ENCODE data around the gene ARG2. TPM values are rescaled to one million over a fixed set of nuclear protein-coding genes. Genes with fewer than 3 reads are reported as not detected.

ARG2 gene
- polyA plus RNA-seq (2013) = 23.7 and 24.7 TPM in 2 replicates

DNA sequence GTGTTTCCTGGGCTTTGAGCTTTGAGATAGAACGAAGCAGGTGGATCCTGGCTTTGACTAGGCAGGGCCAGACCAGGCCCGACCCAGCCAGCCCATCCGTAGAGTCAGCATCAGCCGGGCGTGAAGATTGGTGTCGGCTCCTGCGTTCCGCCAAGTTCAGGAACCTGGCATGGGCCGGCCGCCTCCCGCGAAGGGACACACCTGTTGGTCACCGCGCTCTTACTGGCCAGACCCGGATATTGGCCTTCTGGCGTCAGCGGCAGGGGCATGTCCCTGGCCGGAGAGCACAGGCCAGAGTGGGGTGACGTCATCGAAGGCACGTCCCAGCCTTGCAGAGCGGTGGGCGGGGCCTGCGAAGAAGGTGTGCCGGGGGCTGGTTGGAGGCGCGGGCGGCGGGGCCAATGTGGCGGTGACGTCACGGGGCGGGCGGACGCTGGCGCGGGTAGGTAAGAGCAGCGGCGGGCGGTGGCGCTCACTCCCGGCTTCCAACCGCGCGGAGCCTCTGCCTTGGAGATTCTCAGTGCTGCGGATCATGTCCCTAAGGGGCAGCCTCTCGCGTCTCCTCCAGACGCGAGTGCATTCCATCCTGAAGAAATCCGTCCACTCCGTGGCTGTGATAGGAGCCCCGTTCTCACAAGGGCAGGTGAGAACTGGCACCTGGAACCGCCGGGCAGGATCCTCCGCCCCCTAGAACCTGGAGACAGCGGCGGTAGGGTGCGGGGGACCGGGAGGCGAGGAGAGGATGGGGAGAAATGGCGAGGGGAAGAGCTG is at the start of gene ARG2:
ARG2 (plus strand) TSS at position 475 of the 771 bp plus-strand sequence; CDS start at position 533, 58 bp downstream.
- H2AFZ ChIP-seq (ENCODE audit: insufficient read depth, low read length, poor library complexity) = peak within 1 kb of the TSS; percentile 99
- no peaks in the 10 kb centered on the region for H3K27me3 ChIP-seq (ENCODE audit: insufficient read depth, low read length)
- H3K36me3 ChIP-seq (ENCODE audit: control insufficient read depth in 1 of 2, insufficient read depth in 2 of 2, low read length in 2 of 2) = no peaks in the 10 kb centered on the region
- H3K79me1 ChIP-seq (ENCODE audit: low read length) = peaks cover 3% of the 10 kb centered on the region
- H2BK5ac ChIP-seq (ENCODE audit: low read depth, low read length, poor library complexity) = peak within 1 kb of the TSS; percentile 75
- DNase-seq = peak; percentile 100
- H3K27ac ChIP-seq (ENCODE audit: low read depth, low read length) = peak within 1 kb of the TSS; percentile 9
- no peak within 1 kb of the TSS for H2BK120ac ChIP-seq (ENCODE audit: insufficient read depth, low read length, poor library complexity)
- H3K79me2 ChIP-seq (ENCODE audit: control insufficient read depth, insufficient read depth, low read length, poor library complexity) = peaks cover 3% of the 10 kb centered on the region
- peak within 1 kb of the TSS; percentile 76 for H3K18ac ChIP-seq (ENCODE audit: low read length)
- WGBS (ENCODE audit: extremely low coverage, insufficient coverage, insufficient read length) = no CpG with 5 or more reads among the region's 62 CpGs
- H3K4me3 ChIP-seq (ENCODE audit: low read depth, low read length) = peak within 1 kb of the TSS; percentile 79
- H3K4me2 ChIP-seq (ENCODE audit: low read length) = peak within 1 kb of the TSS; percentile 94
- H4K12ac ChIP-seq (ENCODE audit: low read depth, low read length) = peak within 1 kb of the TSS; percentile 26
- peak within 1 kb of the TSS; percentile 70 for H3K9ac ChIP-seq (ENCODE audit: low read length)
- H3K23ac ChIP-seq (ENCODE audit: low read length) = no peak within 1 kb of the TSS
- peak within 1 kb of the TSS; percentile 84 for H4K8ac ChIP-seq (ENCODE audit: low read depth, low read length)
- peak within 1 kb of the TSS; percentile 71 for H3K14ac ChIP-seq (ENCODE audit: low read length)
- H2AK5ac ChIP-seq (ENCODE audit: low read length) = peak within 1 kb of the TSS; percentile 74
- H2BK12ac ChIP-seq (ENCODE audit: low read length) = peak within 1 kb of the TSS; percentile 88
- no peak within 1 kb of the TSS for H3K4ac ChIP-seq (ENCODE audit: low read depth, low read length)
- H3K9me3 ChIP-seq (ENCODE audit: insufficient read depth, low read depth, low read length) = no peaks in the 10 kb centered on the region
- H4K91ac ChIP-seq (ENCODE audit: low read depth, low read length) = peak within 1 kb of the TSS; percentile 47
- peaks cover 4 to 6% of the 10 kb centered on the region in 2 experiments for H3K4me1 ChIP-seq (ENCODE audit: control insufficient read depth in 1 of 2, insufficient read depth in 2 of 2, low read length in 2 of 2)

DNA sequence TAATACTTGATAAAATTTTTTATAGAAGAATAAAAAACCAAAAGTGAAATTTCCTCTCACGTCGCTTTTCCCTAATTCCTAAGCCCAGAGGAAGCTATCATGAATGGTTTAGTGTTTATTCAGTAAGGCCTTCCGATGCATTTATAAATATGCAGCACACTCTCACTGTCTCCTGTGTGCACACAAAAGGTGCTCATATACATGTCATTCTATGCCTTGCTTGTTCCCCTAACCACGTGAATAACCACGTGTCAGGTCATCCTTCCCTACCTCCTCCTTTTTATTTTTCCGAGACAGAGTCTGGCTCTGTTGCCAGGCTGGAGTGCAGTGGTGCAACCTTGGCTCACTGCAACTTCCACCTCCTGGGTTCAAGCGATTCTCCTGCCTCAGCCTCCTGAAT is 49.3 kb upstream of the ARG2 start:
- no peak overlapping the region for H3K9ac ChIP-seq (ENCODE audit: low read length)

DNA sequence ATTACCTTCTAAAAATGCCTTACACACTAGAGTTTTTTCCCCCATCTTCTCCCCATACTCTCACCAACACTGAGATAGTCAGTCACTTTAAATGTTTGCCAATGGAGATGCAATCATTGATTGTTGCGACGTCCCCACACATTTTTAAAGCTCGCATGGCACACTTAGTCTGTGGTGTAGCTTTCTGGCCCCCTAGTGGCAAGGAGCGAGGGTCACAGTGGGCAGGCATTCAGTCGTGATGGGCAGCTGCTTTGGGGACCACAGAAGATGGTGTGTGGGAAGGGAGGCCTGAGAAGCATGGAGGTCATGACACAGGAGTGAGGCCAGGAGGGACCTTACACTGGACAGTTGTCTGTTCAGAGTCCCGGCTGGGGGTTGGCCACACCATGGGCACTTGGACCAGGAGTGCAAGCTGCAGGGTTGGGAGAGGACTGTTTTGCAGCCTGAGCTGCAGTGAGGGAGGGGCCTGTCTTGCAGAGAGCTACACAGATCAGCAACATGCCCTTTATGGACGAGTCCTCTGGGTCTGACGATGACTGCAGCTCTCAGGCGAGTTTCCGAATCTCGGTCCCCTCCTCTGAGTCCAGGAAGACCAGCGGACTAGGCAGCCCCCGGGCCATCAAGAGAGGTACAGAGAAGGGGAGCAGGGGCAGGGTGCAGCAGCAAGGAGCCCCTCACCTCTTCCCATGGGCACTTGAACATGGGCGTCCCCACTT is 48.3 kb upstream of the ARG2 start:
- Histone ChIP-seq H3K4ac (ENCODE audit: low read depth, low read length) (no peak overlapping the region), H3K4me3 (ENCODE audit: low read depth, low read length) (peak overlapping the region; percentile 6), H2AFZ (ENCODE audit: insufficient read depth, low read length, poor library complexity) (no peak overlapping the region), H2BK120ac (ENCODE audit: insufficient read depth, low read length, poor library complexity) (no peak overlapping the region), H4K8ac (ENCODE audit: low read depth, low read length) (no peak overlapping the region), H2BK12ac (ENCODE audit: low read length) (no peak overlapping the region), H3K27ac (ENCODE audit: low read depth, low read length) (no peak overlapping the region), H3K79me1 (ENCODE audit: low read length) (no peaks in the 10 kb centered on the region), H2BK5ac (ENCODE audit: low read depth, low read length, poor library complexity) (no peak overlapping the region), H3K79me2 (ENCODE audit: control insufficient read depth, insufficient read depth, low read length, poor library complexity) (no peaks in the 10 kb centered on the region), H3K23ac (ENCODE audit: low read length) (no peak overlapping the region), H3K18ac (ENCODE audit: low read length) (no peak overlapping the region), H3K36me3 (ENCODE audit: control insufficient read depth in 1 of 2, insufficient read depth in 2 of 2, low read length in 2 of 2) (peaks cover 2 to 3% of the 10 kb centered on the region in 2 experiments), H3K14ac (ENCODE audit: low read length) (no peak overlapping the region), H3K4me2 (ENCODE audit: low read length) (no peak overlapping the region), H3K9ac (ENCODE audit: low read length) (no peak overlapping the region), H3K27me3 (ENCODE audit: insufficient read depth, low read length) (no peaks in the 10 kb centered on the region), H2AK5ac (ENCODE audit: low read length) (no peak overlapping the region), H3K4me1 (ENCODE audit: control insufficient read depth in 1 of 2, insufficient read depth in 2 of 2, low read length in 2 of 2) (peaks cover 0 to 2% of the 10 kb centered on the region in 2 experiments), H3K9me3 (ENCODE audit: insufficient read depth, low read depth, low read length) (peaks cover 2% of the 10 kb centered on the region), H4K12ac (ENCODE audit: low read depth, low read length) (no peak overlapping the region), H4K91ac (ENCODE audit: low read depth, low read length) (no peak overlapping the region)
- no CpG with 5 or more reads among the region's 14 CpGs for WGBS (ENCODE audit: extremely low coverage, insufficient coverage, insufficient read length)
- DNase-seq = peak; percentile 17 to 77

More for the DNA sequence above, 49.3 kb upstream of the ARG2 start:
- Histone ChIP-seq H3K4me3 (ENCODE audit: low read depth, low read length) (no peak overlapping the region), H3K27me3 (ENCODE audit: insufficient read depth, low read length) (no peaks in the 10 kb centered on the region), H4K91ac (ENCODE audit: low read depth, low read length) (no peak overlapping the region), H3K9me3 (ENCODE audit: insufficient read depth, low read depth, low read length) (peaks cover 2% of the 10 kb centered on the region), H3K36me3 (ENCODE audit: control insufficient read depth in 1 of 2, insufficient read depth in 2 of 2, low read length in 2 of 2) (peaks cover 0 to 1% of the 10 kb centered on the region in 2 experiments), H3K18ac (ENCODE audit: low read length) (no peak overlapping the region), H4K8ac (ENCODE audit: low read depth, low read length) (no peak overlapping the region), H3K79me2 (ENCODE audit: control insufficient read depth, insufficient read depth, low read length, poor library complexity) (no peaks in the 10 kb centered on the region), H3K4me2 (ENCODE audit: low read length) (no peak overlapping the region), H2BK12ac (ENCODE audit: low read length) (no peak overlapping the region), H2BK120ac (ENCODE audit: insufficient read depth, low read length, poor library complexity) (no peak overlapping the region), H2BK5ac (ENCODE audit: low read depth, low read length, poor library complexity) (no peak overlapping the region), H3K27ac (ENCODE audit: low read depth, low read length) (no peak overlapping the region), H3K4me1 (ENCODE audit: control insufficient read depth in 1 of 2, insufficient read depth in 2 of 2, low read length in 2 of 2) (peaks cover 0 to 4% of the 10 kb centered on the region in 2 experiments), H3K4ac (ENCODE audit: low read depth, low read length) (no peak overlapping the region), H2AK5ac (ENCODE audit: low read length) (no peak overlapping the region), H4K12ac (ENCODE audit: low read depth, low read length) (no peak overlapping the region), H3K23ac (ENCODE audit: low read length) (no peak overlapping the region), H3K14ac (ENCODE audit: low read length) (no peak overlapping the region), H2AFZ (ENCODE audit: insufficient read depth, low read length, poor library complexity) (no peak overlapping the region), H3K79me1 (ENCODE audit: low read length) (peaks cover 2% of the 10 kb centered on the region)
- no peak for DNase-seq
- WGBS (ENCODE audit: extremely low coverage, insufficient coverage, insufficient read length) = no CpG with 5 or more reads among the region's 7 CpGs

DNA sequence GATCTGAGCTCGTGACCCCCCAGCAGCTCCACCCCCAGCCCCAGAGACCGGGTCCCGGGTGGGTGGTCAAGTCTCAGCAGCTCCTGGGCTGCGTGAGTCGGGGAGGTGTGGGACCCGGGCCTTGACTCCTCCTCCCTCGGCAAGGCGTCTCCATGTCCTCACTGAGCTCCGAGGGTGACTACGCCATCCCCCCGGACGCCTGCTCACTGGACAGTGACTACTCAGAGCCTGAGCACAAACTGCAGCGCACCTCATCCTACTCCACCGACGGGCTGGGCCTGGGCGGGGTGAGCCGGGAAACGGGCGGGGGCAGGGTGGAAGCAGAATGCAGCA is 47.8 kb upstream of the ARG2 start:
- Histone ChIP-seq H2AFZ (ENCODE audit: insufficient read depth, low read length, poor library complexity) (no peak overlapping the region), H3K23ac (ENCODE audit: low read length) (no peak overlapping the region), H3K9ac (ENCODE audit: low read length) (no peak overlapping the region), H3K79me1 (ENCODE audit: low read length) (no peaks in the 10 kb centered on the region), H3K79me2 (ENCODE audit: control insufficient read depth, insufficient read depth, low read length, poor library complexity) (no peaks in the 10 kb centered on the region), H4K91ac (ENCODE audit: low read depth, low read length) (no peak overlapping the region), H4K8ac (ENCODE audit: low read depth, low read length) (no peak overlapping the region), H2AK5ac (ENCODE audit: low read length) (no peak overlapping the region), H3K4me2 (ENCODE audit: low read length) (no peak overlapping the region), H2BK120ac (ENCODE audit: insufficient read depth, low read length, poor library complexity) (no peak overlapping the region), H2BK5ac (ENCODE audit: low read depth, low read length, poor library complexity) (no peak overlapping the region), H3K27ac (ENCODE audit: low read depth, low read length) (no peak overlapping the region), H3K27me3 (ENCODE audit: insufficient read depth, low read length) (no peaks in the 10 kb centered on the region), H4K12ac (ENCODE audit: low read depth, low read length) (no peak overlapping the region), H3K4ac (ENCODE audit: low read depth, low read length) (no peak overlapping the region), H2BK12ac (ENCODE audit: low read length) (no peak overlapping the region), H3K18ac (ENCODE audit: low read length) (no peak overlapping the region), H3K36me3 (ENCODE audit: control insufficient read depth in 1 of 2, insufficient read depth in 2 of 2, low read length in 2 of 2) (peaks cover 2 to 3% of the 10 kb centered on the region in 2 experiments), H3K9me3 (ENCODE audit: insufficient read depth, low read depth, low read length) (peaks cover 3% of the 10 kb centered on the region), H3K4me1 (ENCODE audit: control insufficient read depth in 1 of 2, insufficient read depth in 2 of 2, low read length in 2 of 2) (no peaks in the 10 kb centered on the region), H3K4me3 (ENCODE audit: low read depth, low read length) (no peak overlapping the region), H3K14ac (ENCODE audit: low read length) (no peak overlapping the region)
- DNase-seq = no peak
- WGBS (ENCODE audit: extremely low coverage, insufficient coverage, insufficient read length) = no CpG with 5 or more reads among the region's 19 CpGs
